AG04450 (cell line): Measurements from ENCODE around the gene KIAA0408. TPM values are rescaled to one million over a fixed set of nuclear protein-coding genes. Genes with fewer than 3 reads are reported as not detected.
"Not testable (repeated sequence)": the region's sequence is repeated elsewhere in the genome, so short reads cannot be mapped to it uniquely, and the experiment has no call there.

ENCODE experiments used
- CTCF ChIA-PET: fragments of 300-600, 350-600 bp; formaldehyde crosslinking; extraction: SDS; loops from one replicate; lab custom pipeline; 2022; ENCODE audit warnings: antibody characterized with exemption, inconsistent platforms; lab: Charles Lee
- POLR2A ChIA-PET: fragments of 350-600 bp; formaldehyde crosslinking; extraction: SDS; loops from one replicate; lab custom pipeline; 2021; ENCODE audit warnings: antibody characterized with exemption, inconsistent platforms; lab: Yijun Ruan, JAX
- DNase-seq: peaks from one replicate; pipeline ENCODE4 v3.0.0-alpha.2; 2011; ENCODE audit warnings: low read depth, low spot score
- H3K27ac ChIP-seq: one replicate; pipeline ENCODE4 v1.5.1; 2012; ENCODE audit warnings: low read depth, low read length, control low read depth
- H3K27me3 ChIP-seq: one replicate; pipeline ENCODE4 v1.6.0; 2012; ENCODE audit warnings: low read length; ENCODE audit not compliant: control insufficient read depth, insufficient read depth
- H3K4me3 ChIP-seq: 2 replicates; pipeline ENCODE4 v1.5.1; 2011; ENCODE audit warnings: mild to moderate bottlenecking, low read depth, low read length, control low read depth
- H3K9me3 ChIP-seq: 2 replicates; pipeline ENCODE4 v1.5.1; 2012; ENCODE audit warnings: low read length; ENCODE audit not compliant: control insufficient read depth, insufficient read depth
- CTCF ChIP-seq: IDR thresholded peaks from 2 replicates; pipeline ENCODE4 v1.5.1; 2011; ENCODE audit warnings: low read depth, low read length, control low read depth, inconsistent platforms
- polyA plus RNA-seq: library from polyadenylated mRNA; depleted of rRNA; stranded (reverse); fragments of >200 nt; gene quantifications from 2 replicates; pipeline ENCODE4 v1.2.3, GENCODE V29; 2011; rRNA removed
- small RNA-seq: library from RNA; depleted of rRNA; stranded (forward); fragments of <200 nt; gene quantifications from one replicate; pipeline ENCODE3, GENCODE V24; 2012; ENCODE audit warnings: low read depth; ENCODE audit not compliant: insufficient read length

Gene KIAA0408
- polyA plus RNA-seq, 1 experiment, result 6.3 TPM

GRCh38 chr6:127423921-127424320 lies 35.3 kb downstream of the KIAA0408 start:
- CTCF ChIA-PET, result interaction anchor here (0.6 kb wide), 2 partner anchors 93 to 175 kb away, joined by 5 to 6 read pairs; no protein-coding TSS in a partner anchor
- POLR2A ChIA-PET, result no interaction called here
- Histone ChIP-seq H3K27me3 (no peaks in the 10 kb centered on the region), H3K9me3 (peaks cover 4% of the 10 kb centered on the region; the same call in 1 of the 2 replicates), H3K27ac (no peak overlapping the region), H3K4me3 (no peak overlapping the region)
- no peak for TF ChIP-seq CTCF
- DNase-seq, result no peak

DNA sequence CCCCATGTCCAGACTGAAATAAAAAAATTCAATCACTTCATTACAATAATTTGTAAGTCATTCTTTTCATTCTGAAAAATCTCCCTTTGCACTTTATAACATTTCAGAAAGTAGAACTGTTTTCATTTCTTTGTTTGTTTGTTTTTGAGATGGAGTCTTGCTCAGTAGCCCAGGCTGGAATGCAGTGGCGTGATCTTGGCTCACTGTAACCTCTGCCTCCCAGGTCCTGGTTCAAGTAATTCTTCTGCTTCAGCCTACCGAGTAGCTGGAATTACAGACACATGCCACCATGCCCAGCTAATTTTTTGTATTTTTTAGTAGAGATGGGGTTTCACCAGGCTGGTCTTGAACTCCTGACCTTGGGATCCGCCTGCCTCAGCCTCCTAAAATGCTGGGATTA lies 38.0 kb downstream of the KIAA0408 start:
- H3K27me3 ChIP-seq, POLR2A ChIA-PET, DNase-seq, H3K27ac ChIP-seq, H3K9me3 ChIP-seq, H3K4me3 ChIP-seq: not testable (repeated sequence)
- CTCF ChIA-PET, result interaction anchor here (0.6 to 3.3 kb wide), 16 partner anchors 11 to 1350 kb away, joined by 3 to 49 read pairs (median 5); no protein-coding TSS in a partner anchor

DNA sequence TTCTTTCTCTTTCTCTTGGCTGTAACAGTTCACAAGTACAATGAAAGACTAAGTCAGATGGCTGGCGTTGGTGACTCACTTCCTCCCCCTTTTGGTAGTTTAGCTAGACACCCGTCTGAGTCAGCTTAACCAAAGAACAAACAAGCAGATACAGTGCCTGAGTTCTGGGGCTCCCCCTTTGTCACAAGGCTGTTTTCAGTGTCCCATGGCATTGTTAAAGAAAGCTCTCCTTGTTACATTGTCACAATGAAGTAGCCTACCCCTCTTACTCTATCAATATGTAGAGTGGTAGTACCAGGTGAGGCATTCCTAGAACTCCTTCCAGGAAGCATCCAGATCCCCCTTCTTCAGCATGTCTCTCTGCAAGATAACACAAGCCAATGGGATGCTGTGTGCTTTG lies 38.6 kb downstream of the KIAA0408 start:
- peak; percentile 76 for DNase-seq
- H3K4me3 ChIP-seq, result no peak overlapping the region
- POLR2A ChIA-PET, result no interaction called here

DNA sequence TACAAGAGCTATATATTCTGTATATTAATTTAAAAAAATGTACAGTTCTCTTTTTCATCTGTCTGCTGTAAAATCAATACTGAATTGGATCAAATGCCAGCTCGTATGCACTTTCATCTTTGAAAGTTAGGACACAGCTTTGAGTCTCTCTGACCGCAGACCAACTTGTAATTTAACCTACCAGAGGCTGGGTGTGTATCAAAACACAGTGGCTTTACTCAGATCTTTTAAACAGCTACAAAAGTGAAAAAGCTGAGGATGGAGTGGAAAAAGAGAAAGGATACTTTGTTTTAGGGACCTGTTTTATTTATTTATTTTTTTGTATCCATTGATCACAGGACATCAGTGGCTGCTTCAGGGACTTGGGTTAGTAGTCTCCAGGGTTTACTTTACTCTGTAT lies 44.1 kb downstream of the KIAA0408 start:
- ChIA-PET CTCF (no interaction called here), POLR2A (no interaction called here)
- no peak for TF ChIP-seq CTCF
- H3K9me3 ChIP-seq, result no peaks in the 10 kb centered on the region; the same call in 1 of the 2 replicates
- no peaks in the 10 kb centered on the region for H3K27me3 ChIP-seq
- H3K27ac ChIP-seq, result no peak overlapping the region
- no peak overlapping the region for H3K4me3 ChIP-seq
- DNase-seq, result no peak

More for the DNA sequence above, 38.6 kb downstream of the KIAA0408 start:
- H3K27ac ChIP-seq, result no peak overlapping the region
- no peaks in the 10 kb centered on the region for H3K27me3 ChIP-seq
- no peaks in the 10 kb centered on the region for H3K9me3 ChIP-seq
- CTCF ChIA-PET, result interaction anchor here (0.6 to 3.3 kb wide), 20 partner anchors 9 to 1349 kb away, joined by 3 to 49 read pairs (median 4); no protein-coding TSS in a partner anchor
- peak; percentile 46 for TF ChIP-seq CTCF

- H3K9me3 ChIP-seq, H3K27ac ChIP-seq, CTCF ChIA-PET, H3K4me3 ChIP-seq, H3K27me3 ChIP-seq, DNase-seq, POLR2A ChIA-PET: not testable (repeated sequence)
Observed at GRCh38 chr6:127413123-127413522, 46.1 kb downstream of the KIAA0408 start.

GRCh38 chr6:127412016-127412415 lies 47.2 kb downstream of the KIAA0408 start:
- H3K27ac ChIP-seq, DNase-seq, H3K27me3 ChIP-seq, H3K4me3 ChIP-seq, CTCF ChIA-PET, POLR2A ChIA-PET, H3K9me3 ChIP-seq: not testable (repeated sequence)

Small RNAs within 50 kb of the gene (small RNA-seq; reads per million reads assigned to genes)
- gene KIAA0408, result not detected

Other genes with a start within 250 kb of the KIAA0408 start
- 50.5 and 64.1 TPM in 2 replicates for gene RNF146, start 192.5 kb downstream of the KIAA0408 start, polyA plus RNA-seq
- 42.9 and 60.7 TPM in 2 replicates for gene ECHDC1, start 115.8 kb downstream of the KIAA0408 start, polyA plus RNA-seq
- gene C6orf58, start 117.8 kb upstream of the KIAA0408 start, polyA plus RNA-seq, result 0.12 TPM in 1 of 2 replicates, not detected in the other